CD4-positive, alpha-beta T cell (primary cell): ENCODE data around the gene ERFE. TPM values are rescaled to one million over a fixed set of nuclear protein-coding genes. Genes with fewer than 3 reads are reported as not detected.

Source experiments
- ATAC-seq: fragments of 200-7000 bp; cut with Tn5 transposase; one replicate; pipeline ENCODE4 v1.10.0; 2022; ENCODE audit warnings: mild to moderate bottlenecking; ENCODE audit not compliant: poor library complexity
- CTCF ChIA-PET: fragments of 350-600 bp; sonication (Branson Sonifier 250); formaldehyde crosslinking; loops from one replicate; lab custom pipeline; 2021; ENCODE audit warnings: antibody characterized with exemption, inconsistent platforms; lab: Charles Lee
- POLR2A ChIA-PET: fragments of 350-600 bp; sonication (Branson Sonifier 250); formaldehyde crosslinking; loops from one replicate; lab custom pipeline; 2021; ENCODE audit warnings: antibody characterized with exemption, inconsistent platforms; lab: Charles Lee
- DNase-seq, 14 experiments: peaks; one replicate each; pipeline ENCODE4 v3.0.0-alpha.2; 2013 to 2020; ENCODE audit warnings: mixed read lengths in 2 of 14
- H3K27ac ChIP-seq, 2 donors: one replicate each; pipeline versions ENCODE4 v1.5.1 to v1.7.0; 2013; ENCODE audit warnings: low read length in 2 of 2, low read depth in 1 of 2, mild to moderate bottlenecking in 1 of 2
- H3K27me3 ChIP-seq, 2 experiments: 1 replicate in 1 of 2; 2 replicates in 1 of 2; pipeline versions ENCODE4 v1.6.1 to v1.7.0; 2013; ENCODE audit warnings: low read length in 2 of 2, control low read depth in 1 of 2, mild to moderate bottlenecking in 1 of 2, moderate library complexity in 1 of 2; ENCODE audit not compliant: insufficient read depth in 2 of 2, control insufficient read depth in 1 of 2
- H3K36me3 ChIP-seq: one replicate; pipeline ENCODE4 v1.6.1; 2013; ENCODE audit warnings: low read length, control low read depth; ENCODE audit not compliant: insufficient read depth
- H3K4me1 ChIP-seq: one replicate; pipeline ENCODE4 v1.6.1; 2013; ENCODE audit warnings: low read length, control low read depth; ENCODE audit not compliant: insufficient read depth
- H3K4me3 ChIP-seq: one replicate; pipeline ENCODE4 v1.5.1; 2013; ENCODE audit warnings: mild to moderate bottlenecking, low read length, moderate library complexity
- H3K9me3 ChIP-seq, 2 experiments: 1 replicate in 1 of 2; 2 replicates in 1 of 2; pipeline versions ENCODE4 v1.6.1 to v1.7.0; 2013; ENCODE audit warnings: low read length in 2 of 2, mild to moderate bottlenecking in 2 of 2, control low read depth in 1 of 2, moderate library complexity in 1 of 2; ENCODE audit not compliant: control insufficient read depth in 1 of 2, insufficient read depth in 1 of 2
- H3K27ac Mint-ChIP-seq: one replicate; pipeline ENCODE4 v1.8.0; 2020; ENCODE audit warnings: mixed read lengths
- H3K27me3 Mint-ChIP-seq: one replicate; pipeline ENCODE4 v1.8.0; 2021; ENCODE audit warnings: mixed read lengths
- H3K36me3 Mint-ChIP-seq: one replicate; pipeline ENCODE4 v1.8.0; 2021; ENCODE audit warnings: low read depth, mixed read lengths
- H3K4me1 Mint-ChIP-seq: one replicate; pipeline ENCODE4 v1.8.0; 2021; ENCODE audit warnings: low read depth, mixed read lengths
- H3K4me3 Mint-ChIP-seq: one replicate; pipeline ENCODE4 v1.8.0; 2020; ENCODE audit warnings: mild to moderate bottlenecking, mixed read lengths
- H3K9me3 Mint-ChIP-seq: one replicate; pipeline ENCODE4 v1.8.0; 2020; ENCODE audit warnings: mixed read lengths
- CTCF ChIP-seq: fragments of 200-600 bp; IDR thresholded peaks from one replicate; pipeline ENCODE4 v1.8.0; 2022; ENCODE audit warnings: antibody characterized with exemption, mild to moderate bottlenecking
- intact Hi-C, 2 experiments: fragments of 100-400 bp; cut with DNase I in 1 of 2; cut with micrococcal nuclease in 1 of 2; formaldehyde crosslinking; loops; one replicate each; pipeline versions ENCODE4 v1.15.1 to v1.9.0; 2023 to 2025; cut with DNase I, micrococcal nuclease
- total RNA-seq, 174 experiments: library from RNA in 2 of 174; stranded (reverse) in 2 of 174; gene quantifications; one replicate each; pipeline ENCODE4 v1.2.3 and lab custom pipeline; 2021 to 2026

The ERFE gene
- total RNA-seq, 2 experiments from 2014 or later = not detected

- H3K9me3 Mint-ChIP-seq = no peaks in the 10 kb centered on the region
- H3K27ac Mint-ChIP-seq = no peak overlapping the region
- H3K27me3 Mint-ChIP-seq = no peaks in the 10 kb centered on the region
- no peak overlapping the region for H3K27ac ChIP-seq
- intact Hi-C loops = no loop called here
- peaks cover 85% of the 10 kb centered on the region for H3K36me3 ChIP-seq
- no peaks in the 10 kb centered on the region for H3K9me3 ChIP-seq
- POLR2A ChIA-PET = no interaction called here
- CTCF ChIA-PET = no interaction called here
- H3K4me3 ChIP-seq = no peak overlapping the region
- no peaks in the 10 kb centered on the region for H3K4me1 ChIP-seq
- H3K4me3 Mint-ChIP-seq = no peak overlapping the region
- H3K4me1 Mint-ChIP-seq = no peaks in the 10 kb centered on the region
- peaks cover 99% of the 10 kb centered on the region for H3K36me3 Mint-ChIP-seq
- no peak for ATAC-seq
- DNase-seq = no peak
- TF ChIP-seq CTCF = no peak
- no peaks in the 10 kb centered on the region for H3K27me3 ChIP-seq
Measured at GRCh38 chr2:238180554-238180953, 21.8 kb downstream of the ERFE start.

GRCh38 chr2:238182362-238182761, 23.6 kb downstream of the ERFE start:
- Histone ChIP-seq H3K4me3 (no peak overlapping the region), H3K9me3 (no peaks in the 10 kb centered on the region), H3K27me3 (no peaks in the 10 kb centered on the region), H3K36me3 (peaks cover 89% of the 10 kb centered on the region), H3K27ac (no peak overlapping the region), H3K4me1 (no peaks in the 10 kb centered on the region)
- ATAC-seq (no peak), DNase-seq (no peak)
- TF ChIP-seq CTCF = no peak
- ChIA-PET CTCF (interaction anchor here (0.5 kb wide), 1 partner anchor 98 kb away, joined by 3 read pairs; no protein-coding TSS in a partner anchor), POLR2A (no interaction called here)
- H3K27me3 Mint-ChIP-seq = no peaks in the 10 kb centered on the region
- H3K27ac Mint-ChIP-seq = no peak overlapping the region
- intact Hi-C loops = no loop called here
- no peaks in the 10 kb centered on the region for H3K4me1 Mint-ChIP-seq
- no peaks in the 10 kb centered on the region for H3K9me3 Mint-ChIP-seq
- H3K4me3 Mint-ChIP-seq = no peak overlapping the region
- H3K36me3 Mint-ChIP-seq = peaks cover 99% of the 10 kb centered on the region

GRCh38 chr2:238183821-238184220, 25.1 kb downstream of the ERFE start:
- Mint-ChIP-seq H3K9me3 (no peaks in the 10 kb centered on the region), H3K36me3 (peaks cover 100% of the 10 kb centered on the region), H3K4me3 (no peak overlapping the region), H3K27me3 (no peaks in the 10 kb centered on the region), H3K27ac (no peak overlapping the region), H3K4me1 (no peaks in the 10 kb centered on the region)
- POLR2A ChIA-PET = no interaction called here
- DNase-seq (no peak), ATAC-seq (no peak)
- CTCF ChIA-PET = no interaction called here
- H3K4me3 ChIP-seq = no peak overlapping the region
- H3K36me3 ChIP-seq = peaks cover 98% of the 10 kb centered on the region
- no peak overlapping the region for H3K27ac ChIP-seq
- no peaks in the 10 kb centered on the region for H3K9me3 ChIP-seq
- intact Hi-C loops = no loop called here
- TF ChIP-seq CTCF = no peak
- no peaks in the 10 kb centered on the region for H3K4me1 ChIP-seq
- no peaks in the 10 kb centered on the region for H3K27me3 ChIP-seq
